Retinal pigment epithelial cell (primary cell): ENCODE measurements around the gene MGMT.

ENCODE experiments used
- DNase-seq: peaks from one replicate; pipeline ENCODE4 v3.0.0-alpha.2; 2010; ENCODE audit warnings: low read depth
- H3K4me3 ChIP-seq: 2 replicates; pipeline ENCODE4 v1.5.1; 2011; ENCODE audit warnings: mild to moderate bottlenecking, low read length, control low read depth, moderate library complexity
- CTCF ChIP-seq: conservative IDR thresholded peaks from 2 replicates; pipeline ENCODE4 v1.5.1; 2011; ENCODE audit warnings: low read depth, low read length, control low read depth, inconsistent platforms

Gene MGMT

GRCh38 chr10:129624526-129624925, 157.5 kb downstream of the MGMT start:
- no peak for DNase-seq
- TF ChIP-seq CTCF, result no peak
- H3K4me3 ChIP-seq, result no peak overlapping the region

- H3K4me3 ChIP-seq, result no peak overlapping the region
- DNase-seq, result no peak
- TF ChIP-seq CTCF, result no peak
Observed at GRCh38 chr10:129626309-129626708, 159.3 kb downstream of the MGMT start.

GRCh38 chr10:129626796-129627435, 159.9 kb downstream of the MGMT start:
- DNase-seq, result no peak
- no peak overlapping the region for H3K4me3 ChIP-seq
- TF ChIP-seq CTCF, result no peak

- DNase-seq, result no peak
- no peak for TF ChIP-seq CTCF
- H3K4me3 ChIP-seq, result no peak overlapping the region
Observed at GRCh38 chr10:129627442-129627841, 160.4 kb downstream of the MGMT start.

- DNase-seq, result no peak
- TF ChIP-seq CTCF, result no peak
- H3K4me3 ChIP-seq, result no peak overlapping the region
Observed at GRCh38 chr10:129628823-129629222, 161.8 kb downstream of the MGMT start.

- no peak overlapping the region for H3K4me3 ChIP-seq
- DNase-seq, result no peak
- TF ChIP-seq CTCF, result no peak
Observed at GRCh38 chr10:129629911-129630310, 162.9 kb downstream of the MGMT start.

GRCh38 chr10:129631006-129631405, 164.0 kb downstream of the MGMT start:
- no peak overlapping the region for H3K4me3 ChIP-seq
- no peak for TF ChIP-seq CTCF
- DNase-seq, result no peak
